GM19099 (cell line): ENCODE measurements around the gene REXO4.

Source experiments
- POLR2A ChIP-seq: IDR thresholded peaks from 3 replicates; pipeline ENCODE4 v1.6.1; 2011; ENCODE audit warnings: low read depth; ENCODE audit not compliant: insufficient read length; ENCODE audit errors: extremely low read depth

Gene REXO4

DNA sequence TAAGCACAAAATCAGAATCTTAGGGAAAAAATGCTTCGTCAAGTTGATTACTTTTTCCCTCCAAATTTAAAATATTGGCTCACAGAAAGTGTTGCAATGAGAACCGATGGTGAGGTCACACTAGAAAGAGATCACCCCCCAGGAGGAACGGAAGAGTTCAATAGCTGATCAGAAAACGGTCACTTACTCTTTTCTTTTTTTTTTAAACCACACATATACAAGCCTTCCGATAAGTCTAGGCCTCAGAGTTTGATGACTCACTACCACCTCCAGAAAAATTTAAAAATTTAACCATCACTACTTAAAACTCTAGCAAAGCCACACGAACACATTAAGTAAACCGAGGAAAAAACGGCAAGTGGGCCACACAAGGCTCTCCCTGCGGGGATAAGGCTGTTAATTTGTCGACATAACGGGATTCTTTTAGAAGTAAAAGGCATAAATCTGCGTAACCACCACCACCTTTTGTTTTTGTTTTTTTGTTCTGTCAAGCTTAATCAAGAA lies 43.1 kb downstream of the REXO4 start:
- no peak for TF ChIP-seq POLR2A

DNA sequence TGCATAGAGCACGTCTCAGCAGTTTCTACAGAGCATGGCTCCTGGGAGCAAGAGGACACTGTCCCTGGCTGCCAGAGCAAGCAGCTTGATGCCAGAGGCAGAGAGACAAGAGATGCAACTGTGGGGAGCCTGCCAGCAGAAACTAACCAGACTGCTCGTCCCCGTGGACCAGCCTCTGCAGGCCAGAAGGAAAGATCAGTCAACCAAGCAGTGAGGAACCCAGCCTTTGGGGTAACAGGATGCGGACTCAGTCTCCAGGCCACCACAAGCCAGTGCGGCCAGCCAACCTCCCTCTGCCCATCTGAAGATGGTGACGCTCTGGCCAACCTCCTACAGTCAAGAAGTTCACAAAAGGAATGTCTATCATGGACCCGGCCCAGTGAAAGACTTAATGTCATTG lies 45.7 kb downstream of the REXO4 start:
- no peak for TF ChIP-seq POLR2A

GRCh38 chr9:133371261-133371711 lies 46.5 kb downstream of the REXO4 start:
- no peak for TF ChIP-seq POLR2A

DNA sequence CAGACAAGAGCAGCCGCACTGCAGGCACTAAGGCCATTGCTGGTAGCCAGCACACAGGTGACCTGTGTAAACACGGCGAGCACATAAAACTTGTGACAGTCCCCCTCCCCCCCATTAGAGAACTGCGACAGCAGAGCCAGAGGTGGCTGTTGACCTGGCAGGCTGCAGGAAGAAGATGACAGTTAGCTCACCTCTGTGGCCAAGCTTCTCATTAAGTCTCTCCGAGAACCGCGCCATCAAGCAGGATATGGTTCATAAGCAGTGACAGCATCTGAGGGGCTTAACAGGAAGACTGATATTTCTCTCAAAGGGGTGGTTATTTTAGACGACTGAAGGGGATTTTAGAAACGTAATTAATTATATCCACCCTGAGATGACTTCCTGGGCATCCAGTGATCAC lies 47.1 kb downstream of the REXO4 start:
- no peak for TF ChIP-seq POLR2A

DNA sequence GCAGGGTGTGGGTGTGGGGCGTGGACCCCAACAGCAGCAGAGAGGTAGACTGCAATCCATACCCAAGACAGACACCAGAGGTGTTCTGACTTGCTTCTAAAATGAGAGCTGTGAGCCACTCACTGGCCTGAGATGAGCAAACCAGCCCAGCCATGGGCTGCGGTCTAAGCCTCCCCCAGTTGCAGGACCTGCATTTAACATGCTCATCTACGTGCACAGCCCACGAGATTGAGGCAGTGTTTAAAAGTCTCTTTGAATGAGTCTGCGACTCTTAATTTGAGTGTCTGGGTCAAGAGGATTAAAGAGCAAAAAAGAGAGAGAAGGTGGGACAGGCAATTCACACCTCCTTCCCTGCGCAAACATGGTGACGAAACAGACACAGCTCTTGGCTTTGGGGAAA lies 47.9 kb downstream of the REXO4 start:
- no peak for TF ChIP-seq POLR2A

GRCh38 chr9:133369422-133369821 lies 48.4 kb downstream of the REXO4 start:
- TF ChIP-seq POLR2A: no peak

- TF ChIP-seq POLR2A: no peak
These were observed 49.4 kb downstream of the REXO4 start for GRCh38 chr9:133368249-133368881.

DNA sequence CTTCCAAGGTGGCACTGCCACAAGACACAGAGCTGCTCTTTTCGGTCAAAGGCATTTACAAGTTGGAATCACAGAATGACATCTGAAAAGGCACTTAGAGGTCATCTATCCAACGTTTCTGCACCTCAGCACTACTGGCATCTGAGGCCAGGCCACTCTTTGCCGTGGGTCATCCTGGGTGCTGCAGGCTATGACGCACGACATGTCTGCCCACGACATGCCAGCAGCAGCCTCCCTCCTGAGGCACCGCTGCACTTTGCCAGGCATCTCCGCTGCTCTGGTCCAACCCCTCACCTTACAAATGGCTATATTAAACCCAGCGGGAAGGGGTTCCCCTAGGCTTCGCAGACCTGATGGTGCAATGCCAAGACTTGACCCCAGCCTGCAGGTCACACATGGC lies 50.0 kb downstream of the REXO4 start:
- no peak for TF ChIP-seq POLR2A

DNA sequence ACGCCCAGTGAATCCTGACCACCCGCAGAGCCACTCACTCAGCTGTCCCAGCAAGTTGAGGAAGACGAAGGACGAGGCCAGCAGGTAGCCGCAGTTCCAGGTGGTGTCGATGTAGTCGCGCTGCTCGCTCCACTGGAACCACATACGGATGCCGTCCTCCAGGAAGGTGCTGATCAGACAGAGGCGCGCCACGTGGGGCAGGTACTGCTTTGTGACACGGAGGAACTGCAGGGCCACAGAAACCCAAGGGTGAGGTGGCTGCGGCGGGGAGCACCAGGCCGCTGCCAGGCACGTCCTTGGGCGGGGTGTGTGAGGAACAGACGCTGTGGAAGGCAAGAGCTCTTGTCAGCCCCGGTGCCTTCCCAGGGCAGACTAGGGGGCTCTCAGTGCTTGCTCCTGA lies 50.6 kb downstream of the REXO4 start:
- TF ChIP-seq POLR2A: no peak

DNA sequence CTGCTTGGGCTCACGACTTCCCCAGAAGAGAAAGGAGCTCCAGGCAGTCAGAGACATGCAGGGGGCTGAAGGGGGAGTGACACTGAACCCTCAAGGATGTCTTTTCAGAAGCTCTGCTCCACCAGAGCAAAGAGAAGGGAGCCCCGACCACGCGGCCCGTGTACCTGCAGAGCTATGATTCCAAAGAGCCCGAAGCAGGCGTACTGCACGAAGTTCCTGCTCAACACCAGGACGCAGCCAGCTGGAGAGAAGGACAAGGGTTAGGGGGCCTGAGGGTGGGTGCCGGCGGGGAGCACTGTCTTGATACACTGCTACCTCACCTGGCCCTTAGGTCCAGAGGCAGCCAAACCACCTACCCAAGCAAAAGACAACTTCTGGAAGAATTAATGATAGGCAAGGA lies 51.4 kb downstream of the REXO4 start:
- no peak for TF ChIP-seq POLR2A

DNA sequence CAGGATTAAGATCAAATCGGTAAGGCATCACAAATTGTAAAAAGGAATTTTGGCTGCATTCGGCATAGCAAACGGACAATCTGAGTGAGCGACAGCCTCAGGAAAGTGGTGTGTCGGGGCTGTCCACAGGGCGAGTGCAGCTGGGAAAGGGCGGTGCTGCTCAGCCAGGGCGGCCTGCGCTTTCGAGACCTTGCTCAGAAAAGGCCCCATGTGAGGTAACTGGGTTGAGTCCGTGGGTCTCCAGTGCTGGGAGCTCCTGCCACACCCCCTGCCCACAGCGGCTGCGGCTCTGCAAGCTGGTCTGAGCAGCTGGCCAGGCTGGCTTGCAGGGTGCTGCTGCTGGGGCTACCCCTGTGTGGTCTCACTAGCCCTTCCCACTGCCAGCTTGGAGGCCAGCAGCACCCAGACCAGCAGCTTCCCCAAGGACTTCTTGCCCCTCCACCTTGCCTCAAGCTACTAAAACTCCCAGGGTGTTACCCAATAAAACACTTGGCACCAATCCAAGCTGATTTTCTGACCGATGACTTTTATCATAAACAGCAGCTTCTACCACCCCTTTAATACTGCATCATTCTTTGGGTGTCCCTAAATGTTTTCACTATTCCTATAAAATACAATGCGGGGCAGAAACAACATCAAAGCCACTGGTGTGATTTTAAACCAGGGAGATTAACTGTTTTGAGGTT lies 55.3 kb downstream of the REXO4 start:
- TF ChIP-seq POLR2A: no peak

GRCh38 chr9:133361507-133362092 lies 56.2 kb downstream of the REXO4 start:
- TF ChIP-seq POLR2A: no peak

GRCh38 chr9:133360400-133361393 lies 57.1 kb downstream of the REXO4 start:
- no peak for TF ChIP-seq POLR2A

GRCh38 chr9:133359399-133360175 lies 58.2 kb downstream of the REXO4 start:
- no peak for TF ChIP-seq POLR2A
